K562 (cell line): ENCODE results near the gene RING1. TPM values are rescaled to one million over a fixed set of nuclear protein-coding genes. Genes with fewer than 3 reads are reported as not detected.

Experiments used
- ATAC-seq: fragments of 200-7000 bp; cut with Tn5 transposase; 3 replicates; pipeline ENCODE4 v1.9.1; 2020; ENCODE audit warnings: moderate library complexity
- BruUV-seq: library from RNA; stranded (reverse); fragments of 400-500 nt; replicated peaks from 2 replicates; lab custom pipeline; 2021; lab: Mats Ljungman, UMichigan
- CTCF ChIA-PET: fragments of 300-600 bp; formaldehyde crosslinking; extraction: SDS; loops from one replicate; lab custom pipeline; 2021; ENCODE audit warnings: low intra/inter-chr PET ratio; lab: Yijun Ruan, JAX
- POLR2A ChIA-PET: fragments of 300-600, 350-650 bp; sonication (Branson Sonifier 250); formaldehyde crosslinking; extraction: SDS; loops from one replicate; lab custom pipeline; 2021; ENCODE audit warnings: antibody characterized with exemption, inconsistent platforms; lab: Yijun Ruan, JAX
- DNase-seq, 4 experiments: peaks; one replicate each; pipeline versions ENCODE4 v3.0.0 to v3.0.0-alpha.2; 2011 to 2018; ENCODE audit warnings: low spot score in 3 of 4, mixed read lengths in 3 of 4; ENCODE audit errors: extremely low read depth in 1 of 4
- FAIRE-seq: peaks from 2 replicates; lab custom pipeline; 2011; peaks lifted over from hg19 to GRCh38; lab: Jason Lieb, UNC
- H2AFZ ChIP-seq: 2 replicates; pipeline ENCODE4 v1.6.0; 2011; ENCODE audit warnings: low read depth, low read length, control low read depth, inconsistent platforms
- H3K27ac ChIP-seq: fragments of 200-600 bp; 3 replicates; pipeline ENCODE4 v1.8.0; 2011; ENCODE audit warnings: low read depth, mild to moderate bottlenecking, control low read depth, inconsistent platforms, low read length, moderate library complexity, mixed read lengths; ENCODE audit errors: extremely low read depth
- H3K27me3 ChIP-seq, 2 experiments: fragments of 300-600 bp in 1 of 2; 2 replicates in 1 of 2; 3 replicates in 1 of 2; pipeline versions ENCODE4 v1.6.0 to v1.8.0; 2011; ENCODE audit warnings: inconsistent platforms in 2 of 2, low read length in 2 of 2, mild to moderate bottlenecking in 1 of 2, mixed read lengths in 1 of 2, moderate library complexity in 1 of 2; ENCODE audit not compliant: control insufficient read depth in 2 of 2, insufficient read depth in 2 of 2
- H3K36me3 ChIP-seq: fragments of 300-600 bp; 3 replicates; pipeline ENCODE4 v1.8.0; 2011; ENCODE audit warnings: mild to moderate bottlenecking, low read length, inconsistent platforms; ENCODE audit not compliant: control insufficient read depth, insufficient read depth
- H3K4me1 ChIP-seq, 2 experiments: fragments of 200-600 bp in 1 of 2; replicated peaks in 1 of 2; 2 replicates in 1 of 2; 3 replicates in 1 of 2; pipeline versions ENCODE4 v1.5.1 to v1.8.0; 2011; ENCODE audit warnings: inconsistent platforms in 2 of 2, low read length in 2 of 2, mild to moderate bottlenecking in 1 of 2, mixed read lengths in 1 of 2, moderate library complexity in 1 of 2; ENCODE audit not compliant: control insufficient read depth in 2 of 2, insufficient read depth in 2 of 2
- H3K4me2 ChIP-seq: 2 replicates; pipeline ENCODE4 v1.6.1; 2011; ENCODE audit warnings: low read length, control low read depth, inconsistent platforms, mixed read lengths; ENCODE audit not compliant: insufficient read depth
- H3K4me3 ChIP-seq: fragments of 200-600 bp; sonication (generic), shearing (Covaris generic); 2 replicates; pipeline ENCODE4 v1.5.1; 2016; ENCODE audit warnings: control low read depth, inconsistent platforms
- H3K79me2 ChIP-seq: fragments of 200-600 bp; 3 replicates; pipeline ENCODE4 v1.8.0; 2011; ENCODE audit warnings: low read length, inconsistent platforms; ENCODE audit not compliant: control insufficient read depth, insufficient read depth
- H3K9ac ChIP-seq, 2 experiments: 2 replicates each; pipeline versions ENCODE4 v1.6.0 to v1.6.1; 2011; ENCODE audit warnings: low read depth in 2 of 2, low read length in 2 of 2, control low read depth in 1 of 2, inconsistent platforms in 1 of 2, mild to moderate bottlenecking in 1 of 2, mixed read lengths in 1 of 2; ENCODE audit not compliant: insufficient read depth in 1 of 2
- H3K9me1 ChIP-seq: one replicate; pipeline ENCODE4 v1.6.0; 2011; ENCODE audit warnings: inconsistent platforms, mild to moderate bottlenecking, low read length, moderate library complexity; ENCODE audit not compliant: control insufficient read depth, insufficient read depth
- H3K9me3 ChIP-seq: replicated peaks from 2 replicates; pipeline ENCODE4 v1.5.1; 2011; ENCODE audit warnings: low read depth, low read length, inconsistent platforms; ENCODE audit not compliant: control insufficient read depth, insufficient read depth
- H4K20me1 ChIP-seq: replicated peaks from 2 replicates; pipeline ENCODE4 v1.6.1; 2011; ENCODE audit warnings: low read length, inconsistent platforms, mixed read lengths; ENCODE audit not compliant: control insufficient read depth, insufficient read depth
- CEBPZ ChIP-seq: fragments of 150-350 bp; IDR thresholded peaks from 2 replicates; pipeline ENCODE4 v1.6.1; 2014; ENCODE audit warnings: low read depth, mild to moderate bottlenecking, low read length, borderline replicate concordance
- PRMT5 ChIP-seq: sonication (generic); formaldehyde crosslinking; IDR thresholded peaks from 2 replicates; pipeline ENCODE4 v1.5.0; 2020; ENCODE audit warnings: missing genetic modification reagents
- ZBTB5 ChIP-seq: fragments of 450-650 bp; IDR thresholded peaks from 2 replicates; pipeline ENCODE4 v1.6.1; 2017; ENCODE audit warnings: antibody characterized with exemption
- WGBS: fragments of 100-300 bp; shearing (Covaris generic); methylation state at CpG from one replicate; pipeline ENCODE4 v1.1.6; 2016; ENCODE audit warnings: low coverage, mixed read lengths; ENCODE audit not compliant: insufficient coverage; ENCODE audit errors: missing lambda C conversion rate; 5-methylcytosine and 5-hydroxymethylcytosine counted together
- in situ Hi-C: fragments of 300-500 bp; cut with MboI; formaldehyde crosslinking; loops from 4 replicates; pipeline ENCODE4 v1.15.0; 2018; ENCODE audit warnings: inconsistent platforms, mixed read lengths
- intact Hi-C: fragments of 100-400 bp; cut with micrococcal nuclease; formaldehyde crosslinking; loops from 2 replicates; pipeline ENCODE4 v1.14.2; 2022
- polyA plus RNA-seq, 8 experiments: library from polyadenylated mRNA; depleted of rRNA in 4 of 8; stranded (reverse) in 5 of 8; unstranded in 3 of 8; fragments of >200 nt; fragmentation: Nextera tagmentation in 2 of 8; fragmentation: Illumina TruSeq in 1 of 8; extraction: Ambion mirVana in 2 of 8; extraction: Trizol in 1 of 8; gene quantifications; 2 replicates each; pipeline versions ENCODE4 v1.2.1 to v1.2.3, GENCODE V29; 2011 to 2014; ENCODE audit warnings: inconsistent platforms in 1 of 8, missing spikeins in 1 of 8
- total RNA-seq, 7 experiments: library from RNA; depleted of rRNA in 6 of 7; stranded (reverse); fragments of >200 nt in 6 of 7; fragmentation: Illumina TruSeq in 2 of 7; extraction: Trizol in 2 of 7; gene quantifications; 2 replicates each; pipeline versions ENCODE4 v1.2.1 to v1.2.3, GENCODE V29; 2011 to 2021; ENCODE audit warnings: low replicate concordance in 1 of 7

The RING1 gene
- total and polyA plus RNA-seq, 9 of the 15 experiments (the other 6 are each of a cell fraction or from before 2014, with no cell fraction given), result 4.2 to 59.1 (median 36.9) TPM

- ATAC-seq (no peak), FAIRE-seq (no peak), DNase-seq (no peak)
- ChIA-PET CTCF (no interaction called here), POLR2A (interaction anchor here (0.6 to 3.0 kb wide), 6 partner anchors 11 to 191 kb away, joined by 3 to 11 read pairs (median 5); partner anchors contain the start of gene ZBTB22)
- Histone ChIP-seq H3K27ac (no peak overlapping the region), H3K9ac (peak overlapping the region in 1 of 2 experiments; percentile 54; a peak in 2 of 4 replicates), H3K27me3 (peaks cover 5 to 43% of the 10 kb centered on the region in 2 experiments; a peak in 3 of 5 replicates), H3K4me1 (peaks cover 7 to 30% of the 10 kb centered on the region in 2 experiments; a peak in 3 of 5 replicates), H3K9me1 (no peaks in the 10 kb centered on the region), H2AFZ (no peak overlapping the region), H4K20me1 (peaks cover 4% of the 10 kb centered on the region; the same call in 1 of the 2 replicates), H3K9me3 (no peaks in the 10 kb centered on the region), H3K4me2 (no peak overlapping the region), H3K79me2 (no peaks in the 10 kb centered on the region), H3K4me3 (no peak overlapping the region), H3K36me3 (no peaks in the 10 kb centered on the region)
- TF ChIP-seq PRMT5 (CRISPR knock-in tag), result 0 out of 2 replicates have a peak, but pooled peaks have one; percentile 49
- TF ChIP-seq ZBTB5, result no peak
- no peak for TF ChIP-seq CEBPZ
- WGBS, result 8% methylated on average over 10 of the region's 10 CpGs
- BruUV-seq, result no TSS peak
- in situ Hi-C loops, result loop anchor here (5.0 kb wide), 1 partner anchor 1026 kb away; no protein-coding TSS in a partner anchor
- intact Hi-C loops, result no loop called here
Measured at GRCh38 chr6:33163540-33163939, 44.8 kb upstream of the RING1 start.
